Left renal pelvis (tissue), 4 donors: Measurements from ENCODE around the gene OR52B2. TPM values are rescaled to one million over a fixed set of nuclear protein-coding genes. Genes with fewer than 3 reads are reported as not detected.

Source experiments
- DNase-seq, 4 donors: peaks; one replicate each; pipeline ENCODE4 v3.0.0-alpha.2; 2013; ENCODE audit warnings: low read depth in 4 of 4, low spot score in 3 of 4
- polyA plus RNA-seq, 4 donors: library from polyadenylated mRNA; unstranded; fragments of 120-200 nt; gene quantifications; one replicate each; pipeline ENCODE4 v1.2.1, GENCODE V29; 2013; ENCODE audit not compliant: insufficient read length in 4 of 4

OR52B2 gene
- not detected for polyA plus RNA-seq

DNA sequence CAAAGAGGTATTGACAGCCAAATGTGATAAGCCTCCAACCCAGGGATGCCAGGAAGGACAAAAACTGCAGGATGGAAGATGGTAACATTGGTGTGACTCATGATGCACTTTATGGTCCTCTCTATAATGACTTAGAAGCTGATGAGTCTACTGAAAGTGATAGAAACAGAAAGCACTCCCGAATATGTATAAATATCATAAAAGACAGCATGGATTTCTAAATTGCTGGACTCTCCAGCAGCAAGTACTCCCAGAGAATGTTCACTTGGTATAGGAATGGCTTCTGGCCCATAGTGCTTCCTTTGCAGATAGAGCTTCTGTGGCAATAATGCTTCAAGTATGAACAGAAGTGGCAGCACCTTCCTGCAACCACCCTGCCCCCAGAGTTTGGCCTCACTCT, at the start of gene OR52B2:
Gene OR52B2, minus strand, starts transcription at position 101 of the 400 bp plus-strand sequence. Its CDS starts 0 bp downstream, at position 101.
- no peak for DNase-seq

DNA sequence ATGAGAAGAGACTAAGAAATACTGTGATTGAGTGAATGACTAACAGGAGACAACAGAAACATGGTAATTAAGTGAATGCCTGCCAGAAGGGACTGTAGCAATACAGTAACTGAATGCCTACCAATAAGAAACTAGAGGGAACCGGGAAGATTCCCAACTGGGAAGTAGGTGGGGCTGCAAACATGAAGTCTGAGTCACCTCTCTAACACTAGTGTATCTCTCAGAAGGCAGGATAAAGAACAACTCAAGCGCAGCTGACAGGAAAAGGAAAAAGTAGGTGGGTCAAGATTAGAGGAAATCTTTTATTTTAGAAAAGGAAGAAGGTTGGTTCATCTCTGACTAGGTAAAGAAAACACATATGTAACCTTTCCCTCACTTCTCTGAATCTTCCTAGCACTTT, 49.2 kb upstream of the OR52B2 start:
- DNase-seq = no peak

- no peak for DNase-seq
These were observed 47.6 kb upstream of the OR52B2 start for GRCh38 chr11:6217722-6218121.

GRCh38 chr11:6216501-6216900, 46.4 kb upstream of the OR52B2 start:
- DNase-seq = no peak

- no peak for DNase-seq
These were observed 44.4 kb upstream of the OR52B2 start for GRCh38 chr11:6214530-6214929.

GRCh38 chr11:6210274-6210955, 40.3 kb upstream of the OR52B2 start:
- DNase-seq = no peak

- no peak for DNase-seq
These were observed 39.7 kb upstream of the OR52B2 start for GRCh38 chr11:6209801-6210200.

GRCh38 chr11:6206456-6207180, 36.5 kb upstream of the OR52B2 start:
- no peak for DNase-seq

DNA sequence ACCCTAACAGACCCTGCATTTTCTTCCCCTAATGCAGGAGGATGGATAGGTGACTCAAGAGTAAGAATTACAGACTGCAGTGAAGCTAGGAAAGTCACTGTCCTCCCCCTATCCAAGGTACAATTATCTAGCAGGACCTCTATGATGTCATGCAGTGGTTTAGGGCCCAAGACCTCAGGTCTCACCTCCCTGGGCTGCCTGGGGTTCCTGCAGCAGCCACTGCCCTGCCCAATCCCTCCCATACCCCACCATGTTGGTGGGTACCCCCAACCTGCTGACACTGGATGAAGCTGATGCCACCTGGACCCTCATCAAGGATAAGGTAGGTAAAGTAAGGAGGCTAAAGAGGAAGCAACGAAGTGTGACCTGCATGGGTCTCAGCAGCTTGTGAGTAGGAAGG, 35.2 kb upstream of the OR52B2 start, which contains the start of gene C11orf42:
Gene C11orf42, plus strand, starts transcription at position 192 of the 400 bp plus-strand sequence. Its CDS starts 59 bp downstream, at position 251.
- no peak for DNase-seq

- no peak for DNase-seq
These were observed 34.6 kb upstream of the OR52B2 start for GRCh38 chr11:6204706-6205105.

DNA sequence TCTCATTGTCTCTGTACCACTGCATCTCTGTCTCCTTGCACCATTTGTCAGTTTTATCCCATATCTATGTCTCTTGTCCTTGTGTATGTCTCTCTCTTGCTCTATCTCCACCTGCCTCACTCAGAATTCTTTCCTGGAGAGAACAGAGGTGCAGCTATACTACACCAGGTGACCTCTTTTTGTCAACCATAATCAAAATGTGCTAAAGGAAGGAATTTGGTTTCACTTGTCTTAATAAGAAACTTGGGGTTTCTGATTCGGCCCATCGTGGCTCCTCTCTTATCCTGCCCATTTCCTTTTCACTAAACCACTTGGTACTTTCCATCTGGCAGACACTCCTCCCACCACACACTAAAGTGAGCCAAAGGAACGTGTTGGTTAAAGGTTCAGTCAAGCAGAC, 33.2 kb upstream of the OR52B2 start:
- DNase-seq = no peak

GRCh38 chr11:6202041-6202440, 31.9 kb upstream of the OR52B2 start:
- no peak for DNase-seq

- DNase-seq = no peak
These were observed 31.4 kb upstream of the OR52B2 start for GRCh38 chr11:6201481-6201880.

DNA sequence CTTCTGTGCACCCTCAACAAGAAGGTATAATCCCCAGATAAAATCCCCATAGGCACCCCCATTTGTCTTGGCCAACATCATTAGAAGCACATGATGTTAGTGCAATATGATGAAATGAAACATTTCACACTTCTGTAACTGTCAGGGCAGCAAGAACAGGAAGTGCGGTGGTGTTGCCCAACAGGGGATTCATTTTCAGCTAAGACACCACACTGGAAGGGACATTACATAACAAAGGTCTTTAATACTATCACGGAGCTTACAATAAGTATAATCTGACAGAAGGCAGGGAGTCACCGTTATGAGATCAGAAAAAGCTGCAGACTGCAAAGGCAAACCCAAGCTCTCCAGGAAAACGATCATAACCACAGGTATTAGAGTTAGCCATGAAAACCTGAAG, 30.8 kb upstream of the OR52B2 start:
- no peak for DNase-seq

DNA sequence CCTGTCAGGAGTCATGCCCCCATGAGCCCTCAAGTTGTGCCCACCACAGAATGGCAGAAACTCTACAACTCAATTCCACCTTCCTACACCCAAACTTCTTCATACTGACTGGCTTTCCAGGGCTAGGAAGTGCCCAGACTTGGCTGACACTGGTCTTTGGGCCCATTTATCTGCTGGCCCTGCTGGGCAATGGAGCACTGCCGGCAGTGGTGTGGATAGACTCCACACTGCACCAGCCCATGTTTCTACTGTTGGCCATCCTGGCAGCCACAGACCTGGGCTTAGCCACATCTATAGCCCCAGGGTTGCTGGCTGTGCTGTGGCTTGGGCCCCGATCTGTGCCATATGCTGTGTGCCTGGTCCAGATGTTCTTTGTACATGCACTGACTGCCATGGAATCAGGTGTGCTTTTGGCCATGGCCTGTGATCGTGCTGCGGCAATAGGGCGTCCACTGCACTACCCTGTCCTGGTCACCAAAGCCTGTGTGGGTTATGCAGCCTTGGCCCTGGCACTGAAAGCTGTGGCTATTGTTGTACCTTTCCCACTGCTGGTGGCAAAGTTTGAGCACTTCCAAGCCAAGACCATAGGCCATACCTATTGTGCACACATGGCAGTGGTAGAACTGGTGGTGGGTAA, 29.2 kb upstream of the OR52B2 start, which contains the start of gene OR52W1:
Gene OR52W1, plus strand, starts transcription at position 51 of the 637 bp plus-strand sequence. Its CDS starts 0 bp downstream, at position 51.
- DNase-seq = no peak

DNA sequence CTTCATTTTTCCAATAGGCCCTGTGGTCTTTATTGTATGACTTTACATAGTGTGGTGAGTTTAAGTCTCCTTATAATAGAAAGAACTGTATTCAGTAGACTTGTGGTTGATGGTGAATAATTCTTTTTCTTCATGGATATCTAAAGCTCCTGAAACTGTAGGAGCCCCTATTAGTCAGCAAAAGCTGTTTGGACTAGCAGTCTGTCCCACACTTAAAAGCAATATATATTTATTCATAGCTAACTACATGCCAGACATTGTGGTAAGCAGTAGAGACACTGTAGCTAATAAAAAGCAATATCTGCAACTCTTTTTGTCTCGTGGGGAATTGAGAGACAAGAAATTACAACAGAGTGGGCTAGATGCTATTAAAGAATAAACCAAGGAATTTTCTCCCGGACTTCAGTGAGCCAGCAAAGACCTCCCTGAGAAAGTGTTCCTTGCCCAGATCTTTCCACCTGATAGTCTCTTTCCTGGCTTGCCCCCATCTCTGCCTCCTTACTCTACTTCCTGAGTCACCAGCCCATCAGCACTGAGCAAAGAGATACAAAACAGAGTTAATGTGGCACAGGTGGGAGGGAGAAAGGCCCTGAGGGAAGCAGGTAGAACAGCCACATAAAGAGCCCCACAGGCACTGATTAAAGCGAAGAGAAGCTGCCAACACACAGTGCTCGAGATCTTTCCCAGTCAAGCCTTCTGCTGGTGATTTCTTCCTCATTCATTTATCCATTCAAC, 27.5 kb upstream of the OR52B2 start:
- DNase-seq = no peak

GRCh38 chr11:6196396-6196795, 26.3 kb upstream of the OR52B2 start:
- no peak for DNase-seq

- no peak for DNase-seq
These were observed 24.0 kb upstream of the OR52B2 start for GRCh38 chr11:6194065-6194581.

DNA sequence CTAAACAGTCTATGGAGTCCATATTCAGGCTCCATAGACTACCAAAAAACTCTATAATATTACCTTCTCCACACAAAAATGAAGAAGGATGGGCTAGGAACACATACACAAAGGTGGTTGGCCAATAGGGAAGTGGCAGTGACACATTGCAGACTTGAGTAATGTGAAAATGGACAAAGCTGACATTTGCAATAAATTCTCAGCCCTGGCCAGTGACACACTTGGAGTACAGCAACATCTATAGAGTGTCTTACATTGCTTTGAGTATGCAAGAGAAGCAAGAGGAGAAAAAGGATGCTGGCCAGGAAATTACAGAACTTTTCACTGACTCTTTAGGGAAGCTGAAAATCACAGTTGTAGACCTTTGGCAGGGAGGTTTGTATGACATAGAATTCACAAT, 21.6 kb upstream of the OR52B2 start:
- no peak for DNase-seq

DNA sequence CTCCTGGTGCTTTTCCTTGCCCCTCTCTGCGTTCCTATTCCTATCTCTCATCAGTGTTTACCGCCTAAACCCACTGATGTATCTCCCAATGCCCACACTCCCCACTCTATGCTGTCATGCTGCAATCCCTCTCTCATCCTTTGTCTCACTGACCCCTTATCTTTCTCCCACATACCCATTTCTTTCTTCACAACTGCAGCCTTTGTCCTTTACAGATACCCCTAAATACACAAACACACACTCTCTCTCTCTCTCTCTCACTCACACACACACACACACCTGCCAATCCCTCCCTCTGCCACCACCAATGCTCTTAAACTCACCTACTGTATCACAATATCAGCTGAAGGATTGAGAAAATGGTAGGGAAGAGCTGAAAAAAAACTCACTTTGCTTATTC, 5.3 kb upstream of the OR52B2 start:
- no peak for DNase-seq
